ENCODE data around the gene PECR.

Gene PECR

GRCh38 chr2:216071111-216071851 is 10.3 kb downstream of the PECR start:
- no peak for DNase-seq (ENCODE audit: low read depth, low spot score)

GRCh38 chr2:216070195-216070594 is 11.4 kb downstream of the PECR start:
- DNase-seq (ENCODE audit: low read depth, low spot score): no peak

- DNase-seq (ENCODE audit: low read depth, low spot score): no peak
These were observed 12.6 kb downstream of the PECR start for GRCh38 chr2:216069028-216069427.

- no peak for DNase-seq (ENCODE audit: low read depth, low spot score)
These were observed 15.4 kb downstream of the PECR start for GRCh38 chr2:216066230-216066629.

- no peak for DNase-seq (ENCODE audit: low read depth, low spot score)
These were observed 16.9 kb downstream of the PECR start for GRCh38 chr2:216064665-216065064.

- DNase-seq (ENCODE audit: low read depth, low spot score): no peak
These were observed 17.5 kb downstream of the PECR start for GRCh38 chr2:216064014-216064630.

GRCh38 chr2:216059233-216059834 is 22.3 kb downstream of the PECR start:
- DNase-seq (ENCODE audit: low read depth, low spot score): no peak

- DNase-seq (ENCODE audit: low read depth, low spot score): peak; percentile 28
These were observed 23.9 kb downstream of the PECR start for GRCh38 chr2:216057688-216058193.

GRCh38 chr2:216056739-216057138 is 24.9 kb downstream of the PECR start:
- DNase-seq (ENCODE audit: low read depth, low spot score): no peak

- DNase-seq (ENCODE audit: low read depth, low spot score): no peak
These were observed 25.9 kb downstream of the PECR start for GRCh38 chr2:216055680-216056079.

- DNase-seq (ENCODE audit: low read depth, low spot score): no peak
These were observed 29.2 kb downstream of the PECR start for GRCh38 chr2:216052420-216052819.

GRCh38 chr2:216051350-216051749 is 30.3 kb downstream of the PECR start:
- no peak for DNase-seq (ENCODE audit: low read depth, low spot score)

- DNase-seq (ENCODE audit: low read depth, low spot score): no peak
These were observed 32.2 kb downstream of the PECR start for GRCh38 chr2:216049452-216049851.

GRCh38 chr2:216047397-216047796 is 34.2 kb downstream of the PECR start:
- no peak for DNase-seq (ENCODE audit: low read depth, low spot score)

- no peak for DNase-seq (ENCODE audit: low read depth, low spot score)
These were observed 36.6 kb downstream of the PECR start for GRCh38 chr2:216044883-216045486.

GRCh38 chr2:216043949-216044348 is 37.7 kb downstream of the PECR start:
- no peak for DNase-seq (ENCODE audit: low read depth, low spot score)

GRCh38 chr2:216041438-216041837 is 40.2 kb downstream of the PECR start:
- no peak for DNase-seq (ENCODE audit: low read depth, low spot score)

GRCh38 chr2:216039918-216040317 is 41.7 kb downstream of the PECR start:
- DNase-seq (ENCODE audit: low read depth, low spot score): no peak

GRCh38 chr2:216034065-216034464 is 47.5 kb downstream of the PECR start:
- peak; percentile 72 for DNase-seq (ENCODE audit: low read depth, low spot score)

- no peak for DNase-seq (ENCODE audit: low read depth, low spot score)
These were observed 48.2 kb downstream of the PECR start for GRCh38 chr2:216033403-216033802.

- DNase-seq (ENCODE audit: low read depth, low spot score): no peak
These were observed 49.5 kb downstream of the PECR start for GRCh38 chr2:216031960-216032689.

GRCh38 chr2:216030216-216030615 is 51.4 kb downstream of the PECR start:
- no peak for DNase-seq (ENCODE audit: low read depth, low spot score)

All from activated naive CD8-positive, alpha-beta T cell treated with anti-CD3 and anti-CD28 coated beads, Interleukin-2, amount 50 U/mL, for 16 hours (primary cell).